K562 (cell line): ENCODE measurements around the gene FBXO28. TPM values are rescaled to one million over a fixed set of nuclear protein-coding genes. Genes with fewer than 3 reads are reported as not detected.
A peak's percentile ranks its signal among the peaks of the same experiment; 100 is the strongest.

ENCODE experiments used
- ATAC-seq: fragments of 200-7000 bp; cut with Tn5 transposase; 3 replicates; pipeline ENCODE4 v1.9.1; 2020; ENCODE audit warnings: moderate library complexity
- BruUV-seq: library from RNA; stranded (reverse); fragments of 400-500 nt; replicated peaks from 2 replicates; lab custom pipeline; 2021; lab: Mats Ljungman, UMichigan
- CTCF ChIA-PET: fragments of 300-600 bp; formaldehyde crosslinking; extraction: SDS; loops from one replicate; lab custom pipeline; 2021; ENCODE audit warnings: low intra/inter-chr PET ratio; lab: Yijun Ruan, JAX
- POLR2A ChIA-PET: fragments of 300-600, 350-650 bp; sonication (Branson Sonifier 250); formaldehyde crosslinking; extraction: SDS; loops from one replicate; lab custom pipeline; 2021; ENCODE audit warnings: antibody characterized with exemption, inconsistent platforms; lab: Yijun Ruan, JAX
- DNase-seq, 4 experiments: peaks; one replicate each; pipeline versions ENCODE4 v3.0.0 to v3.0.0-alpha.2; 2011 to 2018; ENCODE audit warnings: low spot score in 3 of 4, mixed read lengths in 3 of 4; ENCODE audit errors: extremely low read depth in 1 of 4
- FAIRE-seq: peaks from 2 replicates; lab custom pipeline; 2011; peaks lifted over from hg19 to GRCh38; lab: Jason Lieb, UNC
- H2AFZ ChIP-seq: 2 replicates; pipeline ENCODE4 v1.6.0; 2011; ENCODE audit warnings: low read depth, low read length, control low read depth, inconsistent platforms
- H3K27ac ChIP-seq: fragments of 200-600 bp; 3 replicates; pipeline ENCODE4 v1.8.0; 2011; ENCODE audit warnings: low read depth, mild to moderate bottlenecking, control low read depth, inconsistent platforms, low read length, moderate library complexity, mixed read lengths; ENCODE audit errors: extremely low read depth
- H3K27me3 ChIP-seq, 2 experiments: fragments of 300-600 bp in 1 of 2; 2 replicates in 1 of 2; 3 replicates in 1 of 2; pipeline versions ENCODE4 v1.6.0 to v1.8.0; 2011; ENCODE audit warnings: inconsistent platforms in 2 of 2, low read length in 2 of 2, mild to moderate bottlenecking in 1 of 2, mixed read lengths in 1 of 2, moderate library complexity in 1 of 2; ENCODE audit not compliant: control insufficient read depth in 2 of 2, insufficient read depth in 2 of 2
- H3K36me3 ChIP-seq: fragments of 300-600 bp; 3 replicates; pipeline ENCODE4 v1.8.0; 2011; ENCODE audit warnings: mild to moderate bottlenecking, low read length, inconsistent platforms; ENCODE audit not compliant: control insufficient read depth, insufficient read depth
- H3K4me1 ChIP-seq, 2 experiments: fragments of 200-600 bp in 1 of 2; replicated peaks in 1 of 2; 2 replicates in 1 of 2; 3 replicates in 1 of 2; pipeline versions ENCODE4 v1.5.1 to v1.8.0; 2011; ENCODE audit warnings: inconsistent platforms in 2 of 2, low read length in 2 of 2, mild to moderate bottlenecking in 1 of 2, mixed read lengths in 1 of 2, moderate library complexity in 1 of 2; ENCODE audit not compliant: control insufficient read depth in 2 of 2, insufficient read depth in 2 of 2
- H3K4me2 ChIP-seq: 2 replicates; pipeline ENCODE4 v1.6.1; 2011; ENCODE audit warnings: low read length, control low read depth, inconsistent platforms, mixed read lengths; ENCODE audit not compliant: insufficient read depth
- H3K4me3 ChIP-seq: fragments of 200-600 bp; sonication (generic), shearing (Covaris generic); 2 replicates; pipeline ENCODE4 v1.5.1; 2016; ENCODE audit warnings: control low read depth, inconsistent platforms
- H3K79me2 ChIP-seq: fragments of 200-600 bp; 3 replicates; pipeline ENCODE4 v1.8.0; 2011; ENCODE audit warnings: low read length, inconsistent platforms; ENCODE audit not compliant: control insufficient read depth, insufficient read depth
- H3K9ac ChIP-seq, 2 experiments: 2 replicates each; pipeline versions ENCODE4 v1.6.0 to v1.6.1; 2011; ENCODE audit warnings: low read depth in 2 of 2, low read length in 2 of 2, control low read depth in 1 of 2, inconsistent platforms in 1 of 2, mild to moderate bottlenecking in 1 of 2, mixed read lengths in 1 of 2; ENCODE audit not compliant: insufficient read depth in 1 of 2
- H3K9me1 ChIP-seq: one replicate; pipeline ENCODE4 v1.6.0; 2011; ENCODE audit warnings: inconsistent platforms, mild to moderate bottlenecking, low read length, moderate library complexity; ENCODE audit not compliant: control insufficient read depth, insufficient read depth
- H3K9me3 ChIP-seq: replicated peaks from 2 replicates; pipeline ENCODE4 v1.5.1; 2011; ENCODE audit warnings: low read depth, low read length, inconsistent platforms; ENCODE audit not compliant: control insufficient read depth, insufficient read depth
- H4K20me1 ChIP-seq: replicated peaks from 2 replicates; pipeline ENCODE4 v1.6.1; 2011; ENCODE audit warnings: low read length, inconsistent platforms, mixed read lengths; ENCODE audit not compliant: control insufficient read depth, insufficient read depth
- ZBTB33 ChIP-seq: sonication (generic); formaldehyde crosslinking; IDR thresholded peaks from 2 replicates; pipeline ENCODE4 v1.8.1; 2023; ENCODE audit warnings: mild to moderate bottlenecking, missing genetic modification reagents
- ZNF644 ChIP-seq: fragments of 200-800 bp; sonication (Bioruptor generic); IDR thresholded peaks from 2 replicates; pipeline ENCODE4 v1.6.1; 2016; ENCODE audit warnings: low read depth, missing genetic modification characterization, missing compliant biosample characterization
- WGBS: fragments of 100-300 bp; shearing (Covaris generic); methylation state at CpG from one replicate; pipeline ENCODE4 v1.1.6; 2016; ENCODE audit warnings: low coverage, mixed read lengths; ENCODE audit not compliant: insufficient coverage; ENCODE audit errors: missing lambda C conversion rate; 5-methylcytosine and 5-hydroxymethylcytosine counted together
- in situ Hi-C: fragments of 300-500 bp; cut with MboI; formaldehyde crosslinking; loops from 4 replicates; pipeline ENCODE4 v1.15.0; 2018; ENCODE audit warnings: inconsistent platforms, mixed read lengths
- intact Hi-C: fragments of 100-400 bp; cut with micrococcal nuclease; formaldehyde crosslinking; loops from 2 replicates; pipeline ENCODE4 v1.14.2; 2022
- polyA plus RNA-seq, 8 experiments: library from polyadenylated mRNA; depleted of rRNA in 4 of 8; stranded (reverse) in 5 of 8; unstranded in 3 of 8; fragments of >200 nt; fragmentation: Nextera tagmentation in 2 of 8; fragmentation: Illumina TruSeq in 1 of 8; extraction: Ambion mirVana in 2 of 8; extraction: Trizol in 1 of 8; gene quantifications; 2 replicates each; pipeline versions ENCODE4 v1.2.1 to v1.2.3, GENCODE V29; 2011 to 2014; ENCODE audit warnings: inconsistent platforms in 1 of 8, missing spikeins in 1 of 8
- total RNA-seq, 7 experiments: library from RNA; depleted of rRNA in 6 of 7; stranded (reverse); fragments of >200 nt in 6 of 7; fragmentation: Illumina TruSeq in 2 of 7; extraction: Trizol in 2 of 7; gene quantifications; 2 replicates each; pipeline versions ENCODE4 v1.2.1 to v1.2.3, GENCODE V29; 2011 to 2021; ENCODE audit warnings: low replicate concordance in 1 of 7

FBXO28 gene
- total and polyA plus RNA-seq, 9 of the 15 experiments (the other 6 are each of a cell fraction or from before 2014, with no cell fraction given) = 4.1 to 34.8 (median 25.3) TPM

- no peak overlapping the region for H3K4me3 ChIP-seq
- ATAC-seq (peak; percentile 49), DNase-seq (no peak)
- WGBS = 71% methylated on average over 21 of the region's 21 CpGs
- no peaks in the 10 kb centered on the region for H3K79me2 ChIP-seq
- no peaks in the 10 kb centered on the region for H3K9me1 ChIP-seq
- no peak overlapping the region for H3K9ac ChIP-seq
- H2AFZ ChIP-seq = no peak overlapping the region
- BruUV-seq = no TSS peak
- CTCF ChIA-PET = no interaction called here
- peaks cover 0 to 4% of the 10 kb centered on the region in 2 experiments; a peak in 1 of 5 replicates for H3K4me1 ChIP-seq
- H3K27me3 ChIP-seq = no peaks in the 10 kb centered on the region
- H3K4me2 ChIP-seq = no peak overlapping the region
- H4K20me1 ChIP-seq = no peaks in the 10 kb centered on the region
- peaks cover 3% of the 10 kb centered on the region; the same call in 1 of the 2 replicates for H3K9me3 ChIP-seq
- POLR2A ChIA-PET = no interaction called here
- no peaks in the 10 kb centered on the region for H3K36me3 ChIP-seq
- TF ChIP-seq ZNF644 = no peak
- peak; percentile 27; the same call in 1 of the 2 replicates for TF ChIP-seq ZBTB33 (CRISPR knock-in tag)
- TF ChIP-seq, all 486 proteins: peak for 1
- intact Hi-C loops = no loop called here
- in situ Hi-C loops = no loop called here
- FAIRE-seq = no peak
- no peak overlapping the region for H3K27ac ChIP-seq
Observed at GRCh38 chr1:224175617-224176016, 61.7 kb downstream of the FBXO28 start.
